SK-N-SH treated with all-trans-retinoic acid at 6 μM for 48 hours (cell line): ENCODE data around the gene ABHD2.

ENCODE experiments used
- ATAC-seq: fragments of 200-7000 bp; cut with Tn5 transposase; 3 replicates; pipeline ENCODE4 v1.9.1; 2020; ENCODE audit warnings: mild to moderate bottlenecking, moderate library complexity
- ARNTL ChIP-seq: fragments of 450-650 bp; formaldehyde crosslinking; IDR thresholded peaks from 2 replicates; pipeline ENCODE4 v1.5.0; 2020; ENCODE audit warnings: low read depth, mild to moderate bottlenecking, moderate library complexity, borderline replicate concordance
- BACH2 ChIP-seq: fragments of 250-450 bp; sonication (Bioruptor Pico); IDR thresholded peaks from 2 replicates; pipeline ENCODE4 v1.9.0; 2021; ENCODE audit warnings: mild to moderate bottlenecking, borderline replicate concordance
- CSDC2 ChIP-seq: fragments of 250-450 bp; sonication (Bioruptor Pico); IDR thresholded peaks from 2 replicates; pipeline ENCODE4 v1.5.0; 2020; ENCODE audit warnings: mild to moderate bottlenecking, moderate library complexity
- ESRRG ChIP-seq: fragments of 250-450 bp; sonication (Bioruptor Pico); IDR thresholded peaks from 2 replicates; pipeline ENCODE4 v1.6.1; 2021; ENCODE audit warnings: mild to moderate bottlenecking
- GLIS3 ChIP-seq: fragments of 250-450 bp; sonication (Bioruptor Pico); IDR thresholded peaks from 2 replicates; pipeline ENCODE4 v1.5.0; 2020; ENCODE audit warnings: mild to moderate bottlenecking, moderate library complexity
- OSR1 ChIP-seq: fragments of 250-450 bp; sonication (Bioruptor Pico); IDR thresholded peaks from 2 replicates; pipeline ENCODE4 v1.8.0; 2022; ENCODE audit warnings: moderate library complexity, mild to moderate bottlenecking, inconsistent platforms
- PPARA ChIP-seq: fragments of 250-450 bp; sonication (Bioruptor Pico); IDR thresholded peaks from 2 replicates; pipeline ENCODE4 v1.5.0; 2020; ENCODE audit warnings: mild to moderate bottlenecking, borderline replicate concordance
- RARB ChIP-seq: fragments of 250-450 bp; sonication (Bioruptor Pico); IDR thresholded peaks from 2 replicates; pipeline ENCODE4 v1.8.0; 2021; ENCODE audit warnings: mild to moderate bottlenecking, moderate library complexity
- SNAI2 ChIP-seq: fragments of 250-450 bp; sonication (Bioruptor Pico); IDR thresholded peaks from 2 replicates; pipeline ENCODE4 v1.5.0; 2020; ENCODE audit warnings: mild to moderate bottlenecking, moderate library complexity
- TCF4 ChIP-seq: fragments of 250-450 bp; sonication (Bioruptor Pico); IDR thresholded peaks from 2 replicates; pipeline ENCODE4 v1.8.0; 2021; ENCODE audit warnings: mild to moderate bottlenecking, moderate library complexity, borderline replicate concordance
- TOX ChIP-seq: fragments of 250-450 bp; sonication (Bioruptor Pico); IDR thresholded peaks from 2 replicates; pipeline ENCODE4 v1.8.0; 2021; ENCODE audit warnings: mild to moderate bottlenecking, moderate library complexity, borderline replicate concordance
- ZC3H10 ChIP-seq: fragments of 250-450 bp; sonication (Bioruptor Pico); IDR thresholded peaks from 2 replicates; pipeline ENCODE4 v1.5.1; 2021; ENCODE audit warnings: mild to moderate bottlenecking, moderate library complexity
- ZFP3 ChIP-seq: fragments of 250-450 bp; sonication (Bioruptor Pico); IDR thresholded peaks from 2 replicates; pipeline ENCODE4 v1.5.0; 2020; ENCODE audit warnings: mild to moderate bottlenecking, moderate library complexity
- ZFP30 ChIP-seq: fragments of 450-650 bp; formaldehyde crosslinking; IDR thresholded peaks from 2 replicates; pipeline ENCODE4 v1.5.0; 2022; ENCODE audit warnings: mild to moderate bottlenecking, moderate library complexity
- ZNF565 ChIP-seq: fragments of 450-650 bp; formaldehyde crosslinking; conservative IDR thresholded peaks from 2 replicates; pipeline ENCODE4 v1.5.0; 2020; ENCODE audit warnings: low read depth, mild to moderate bottlenecking, moderate library complexity
- ZNF70 ChIP-seq: fragments of 450-650 bp; formaldehyde crosslinking; IDR thresholded peaks from 2 replicates; pipeline ENCODE4 v1.5.0; 2020; ENCODE audit warnings: mild to moderate bottlenecking, moderate library complexity
- ZNF8 ChIP-seq: fragments of 450-650 bp; formaldehyde crosslinking; IDR thresholded peaks from 2 replicates; pipeline ENCODE4 v1.5.0; 2020; ENCODE audit warnings: mild to moderate bottlenecking, moderate library complexity
- TF ChIP-seq, protein P1 (sequence below): fragments of 250-450 bp; sonication (Bioruptor Pico); IDR thresholded peaks from 2 replicates; pipeline ENCODE4 v1.8.0; 2021; ENCODE audit warnings: low read depth, mild to moderate bottlenecking, moderate library complexity, borderline replicate concordance
- TF ChIP-seq, protein P2 (sequence below): fragments of 250-450 bp; sonication (Bioruptor Pico); IDR thresholded peaks from 2 replicates; pipeline ENCODE4 v1.8.0; 2020; ENCODE audit warnings: mild to moderate bottlenecking, moderate library complexity, borderline replicate concordance
- TF ChIP-seq, protein P3 (sequence below): fragments of 250-450 bp; sonication (Bioruptor Pico); IDR thresholded peaks from 2 replicates; pipeline ENCODE4 v1.5.1; 2021; ENCODE audit warnings: mild to moderate bottlenecking, moderate library complexity
- TF ChIP-seq, protein P4 (sequence below): fragments of 250-450 bp; sonication (Bioruptor Pico); IDR thresholded peaks from 2 replicates; pipeline ENCODE4 v1.5.1; 2020; ENCODE audit warnings: low read depth, mild to moderate bottlenecking, moderate library complexity
- TF ChIP-seq, protein P5 (sequence below): fragments of 250-450 bp; sonication (Bioruptor Pico); IDR thresholded peaks from 2 replicates; pipeline ENCODE4 v1.5.0; 2020; ENCODE audit warnings: mild to moderate bottlenecking, moderate library complexity

Gene ABHD2

DNA sequence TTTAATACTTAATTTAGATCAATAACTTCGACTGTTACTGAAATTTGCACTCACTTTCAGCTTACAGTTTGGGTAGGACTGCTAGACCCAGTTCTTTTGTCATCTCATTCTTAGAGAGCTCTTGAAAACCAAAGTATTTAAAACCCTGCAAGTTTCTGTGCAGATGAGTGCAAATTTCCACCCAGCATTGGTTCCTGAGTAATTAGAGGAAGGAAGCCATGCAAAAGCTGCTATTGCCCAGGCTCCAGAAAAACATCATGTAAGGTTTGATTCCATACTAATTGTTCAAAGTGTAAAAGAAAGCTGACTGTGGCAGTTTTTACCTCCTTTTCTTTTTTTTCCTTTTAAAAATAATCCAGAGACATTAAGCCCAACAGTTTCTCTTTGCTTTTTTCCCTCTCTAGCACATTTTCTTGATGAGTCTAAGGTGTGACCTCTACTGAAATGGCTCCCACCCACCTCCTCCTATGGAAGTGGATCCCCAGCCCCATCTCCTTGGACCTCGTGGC, 30.3 kb downstream of the ABHD2 start:
- no peak for TF ChIP-seq ARNTL (CRISPR knock-in tag)
- TF ChIP-seq, protein P1, sequence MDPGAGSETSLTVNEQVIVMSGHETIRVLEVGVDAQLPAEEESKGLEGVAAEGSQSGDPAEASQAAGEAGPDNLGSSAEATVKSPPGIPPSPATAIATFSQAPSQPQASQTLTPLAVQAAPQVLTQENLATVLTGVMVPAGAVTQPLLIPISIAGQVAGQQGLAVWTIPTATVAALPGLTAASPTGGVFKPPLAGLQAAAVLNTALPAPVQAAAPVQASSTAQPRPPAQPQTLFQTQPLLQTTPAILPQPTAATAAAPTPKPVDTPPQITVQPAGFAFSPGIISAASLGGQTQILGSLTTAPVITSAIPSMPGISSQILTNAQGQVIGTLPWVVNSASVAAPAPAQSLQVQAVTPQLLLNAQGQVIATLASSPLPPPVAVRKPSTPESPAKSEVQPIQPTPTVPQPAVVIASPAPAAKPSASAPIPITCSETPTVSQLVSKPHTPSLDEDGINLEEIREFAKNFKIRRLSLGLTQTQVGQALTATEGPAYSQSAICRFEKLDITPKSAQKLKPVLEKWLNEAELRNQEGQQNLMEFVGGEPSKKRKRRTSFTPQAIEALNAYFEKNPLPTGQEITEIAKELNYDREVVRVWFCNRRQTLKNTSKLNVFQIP (CRISPR knock-in tag): no peak
- no peak for TF ChIP-seq TOX (CRISPR knock-in tag)
- no peak for TF ChIP-seq TCF4 (CRISPR knock-in tag)
- TF ChIP-seq ZFP30: no peak
- TF ChIP-seq GLIS3 (CRISPR knock-in tag): no peak
- TF ChIP-seq PPARA (CRISPR knock-in tag): no peak
- TF ChIP-seq, protein P2, sequence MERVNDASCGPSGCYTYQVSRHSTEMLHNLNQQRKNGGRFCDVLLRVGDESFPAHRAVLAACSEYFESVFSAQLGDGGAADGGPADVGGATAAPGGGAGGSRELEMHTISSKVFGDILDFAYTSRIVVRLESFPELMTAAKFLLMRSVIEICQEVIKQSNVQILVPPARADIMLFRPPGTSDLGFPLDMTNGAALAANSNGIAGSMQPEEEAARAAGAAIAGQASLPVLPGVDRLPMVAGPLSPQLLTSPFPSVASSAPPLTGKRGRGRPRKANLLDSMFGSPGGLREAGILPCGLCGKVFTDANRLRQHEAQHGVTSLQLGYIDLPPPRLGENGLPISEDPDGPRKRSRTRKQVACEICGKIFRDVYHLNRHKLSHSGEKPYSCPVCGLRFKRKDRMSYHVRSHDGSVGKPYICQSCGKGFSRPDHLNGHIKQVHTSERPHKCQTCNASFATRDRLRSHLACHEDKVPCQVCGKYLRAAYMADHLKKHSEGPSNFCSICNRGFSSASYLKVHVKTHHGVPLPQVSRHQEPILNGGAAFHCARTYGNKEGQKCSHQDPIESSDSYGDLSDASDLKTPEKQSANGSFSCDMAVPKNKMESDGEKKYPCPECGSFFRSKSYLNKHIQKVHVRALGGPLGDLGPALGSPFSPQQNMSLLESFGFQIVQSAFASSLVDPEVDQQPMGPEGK (CRISPR knock-in tag): no peak
- no peak for TF ChIP-seq SNAI2 (CRISPR knock-in tag)
- TF ChIP-seq, protein P3, sequence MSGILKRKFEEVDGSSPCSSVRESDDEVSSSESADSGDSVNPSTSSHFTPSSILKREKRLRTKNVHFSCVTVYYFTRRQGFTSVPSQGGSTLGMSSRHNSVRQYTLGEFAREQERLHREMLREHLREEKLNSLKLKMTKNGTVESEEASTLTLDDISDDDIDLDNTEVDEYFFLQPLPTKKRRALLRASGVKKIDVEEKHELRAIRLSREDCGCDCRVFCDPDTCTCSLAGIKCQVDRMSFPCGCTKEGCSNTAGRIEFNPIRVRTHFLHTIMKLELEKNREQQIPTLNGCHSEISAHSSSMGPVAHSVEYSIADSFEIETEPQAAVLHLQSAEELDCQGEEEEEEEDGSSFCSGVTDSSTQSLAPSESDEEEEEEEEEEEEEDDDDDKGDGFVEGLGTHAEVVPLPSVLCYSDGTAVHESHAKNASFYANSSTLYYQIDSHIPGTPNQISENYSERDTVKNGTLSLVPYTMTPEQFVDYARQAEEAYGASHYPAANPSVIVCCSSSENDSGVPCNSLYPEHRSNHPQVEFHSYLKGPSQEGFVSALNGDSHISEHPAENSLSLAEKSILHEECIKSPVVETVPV (CRISPR knock-in tag): no peak
- TF ChIP-seq ZC3H10 (CRISPR knock-in tag): no peak
- TF ChIP-seq, protein P4, sequence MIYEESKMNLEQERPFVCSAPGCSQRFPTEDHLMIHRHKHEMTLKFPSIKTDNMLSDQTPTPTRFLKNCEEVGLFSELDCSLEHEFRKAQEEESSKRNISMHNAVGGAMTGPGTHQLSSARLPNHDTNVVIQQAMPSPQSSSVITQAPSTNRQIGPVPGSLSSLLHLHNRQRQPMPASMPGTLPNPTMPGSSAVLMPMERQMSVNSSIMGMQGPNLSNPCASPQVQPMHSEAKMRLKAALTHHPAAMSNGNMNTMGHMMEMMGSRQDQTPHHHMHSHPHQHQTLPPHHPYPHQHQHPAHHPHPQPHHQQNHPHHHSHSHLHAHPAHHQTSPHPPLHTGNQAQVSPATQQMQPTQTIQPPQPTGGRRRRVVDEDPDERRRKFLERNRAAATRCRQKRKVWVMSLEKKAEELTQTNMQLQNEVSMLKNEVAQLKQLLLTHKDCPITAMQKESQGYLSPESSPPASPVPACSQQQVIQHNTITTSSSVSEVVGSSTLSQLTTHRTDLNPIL: no peak
- no peak for TF ChIP-seq RARB (CRISPR knock-in tag)
- no peak for TF ChIP-seq ZNF565
- TF ChIP-seq OSR1: no peak
- TF ChIP-seq ZNF70 (CRISPR knock-in tag): no peak
- no peak for TF ChIP-seq BACH2 (CRISPR knock-in tag)
- no peak for TF ChIP-seq ZNF8 (CRISPR knock-in tag)
- TF ChIP-seq, all 23 proteins: peak for 0

GRCh38 chr15:89119489-89120478, 31.5 kb downstream of the ABHD2 start:
- TF ChIP-seq PPARA (CRISPR knock-in tag) (no peak), ESRRG (no peak), TCF4 (CRISPR knock-in tag) (no peak), SNAI2 (CRISPR knock-in tag) (no peak), ZNF70 (CRISPR knock-in tag) (no peak), TOX (CRISPR knock-in tag) (no peak), ZNF8 (CRISPR knock-in tag) (no peak), ZC3H10 (CRISPR knock-in tag) (no peak), ARNTL (CRISPR knock-in tag) (no peak), BACH2 (CRISPR knock-in tag) (no peak), GLIS3 (CRISPR knock-in tag) (no peak), OSR1 (no peak), ZFP3 (CRISPR knock-in tag) (no peak), CSDC2 (CRISPR knock-in tag) (no peak), ZNF565 (no peak), RARB (CRISPR knock-in tag) (no peak)
- TF ChIP-seq, protein P2 (CRISPR knock-in tag): no peak
- TF ChIP-seq, protein P5, sequence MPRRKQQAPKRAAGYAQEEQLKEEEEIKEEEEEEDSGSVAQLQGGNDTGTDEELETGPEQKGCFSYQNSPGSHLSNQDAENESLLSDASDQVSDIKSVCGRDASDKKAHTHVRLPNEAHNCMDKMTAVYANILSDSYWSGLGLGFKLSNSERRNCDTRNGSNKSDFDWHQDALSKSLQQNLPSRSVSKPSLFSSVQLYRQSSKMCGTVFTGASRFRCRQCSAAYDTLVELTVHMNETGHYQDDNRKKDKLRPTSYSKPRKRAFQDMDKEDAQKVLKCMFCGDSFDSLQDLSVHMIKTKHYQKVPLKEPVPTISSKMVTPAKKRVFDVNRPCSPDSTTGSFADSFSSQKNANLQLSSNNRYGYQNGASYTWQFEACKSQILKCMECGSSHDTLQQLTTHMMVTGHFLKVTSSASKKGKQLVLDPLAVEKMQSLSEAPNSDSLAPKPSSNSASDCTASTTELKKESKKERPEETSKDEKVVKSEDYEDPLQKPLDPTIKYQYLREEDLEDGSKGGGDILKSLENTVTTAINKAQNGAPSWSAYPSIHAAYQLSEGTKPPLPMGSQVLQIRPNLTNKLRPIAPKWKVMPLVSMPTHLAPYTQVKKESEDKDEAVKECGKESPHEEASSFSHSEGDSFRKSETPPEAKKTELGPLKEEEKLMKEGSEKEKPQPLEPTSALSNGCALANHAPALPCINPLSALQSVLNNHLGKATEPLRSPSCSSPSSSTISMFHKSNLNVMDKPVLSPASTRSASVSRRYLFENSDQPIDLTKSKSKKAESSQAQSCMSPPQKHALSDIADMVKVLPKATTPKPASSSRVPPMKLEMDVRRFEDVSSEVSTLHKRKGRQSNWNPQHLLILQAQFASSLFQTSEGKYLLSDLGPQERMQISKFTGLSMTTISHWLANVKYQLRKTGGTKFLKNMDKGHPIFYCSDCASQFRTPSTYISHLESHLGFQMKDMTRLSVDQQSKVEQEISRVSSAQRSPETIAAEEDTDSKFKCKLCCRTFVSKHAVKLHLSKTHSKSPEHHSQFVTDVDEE (CRISPR knock-in tag): no peak
- TF ChIP-seq, protein P4: no peak
- TF ChIP-seq, protein P3 (CRISPR knock-in tag): no peak

More for the DNA sequence above, 30.3 kb downstream of the ABHD2 start:
- ATAC-seq: no peak

More at GRCh38 chr15:89119489-89120478, 31.5 kb downstream of the ABHD2 start:
- ATAC-seq: no peak
